ENCODE measurements around the gene MPPED2.

Gene MPPED2

DNA sequence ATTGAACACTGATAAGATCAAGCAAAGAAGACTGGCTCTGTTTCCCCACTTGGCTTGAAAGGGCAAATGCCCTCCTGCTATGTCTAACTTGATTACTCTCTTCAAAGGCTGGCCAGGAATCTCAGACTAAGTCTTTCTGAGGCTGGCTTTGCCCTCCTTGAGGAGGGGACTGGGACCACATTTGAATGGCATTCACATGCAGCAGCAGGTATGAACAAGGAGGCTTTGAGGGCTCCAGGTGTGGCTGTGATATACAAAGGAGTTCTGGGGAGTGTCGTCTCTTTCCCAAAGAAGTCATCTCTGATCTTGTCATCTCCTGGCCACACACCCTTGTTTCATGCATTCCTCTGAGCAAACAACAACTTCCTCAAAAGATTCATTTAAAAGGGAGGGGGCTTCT lies 132.4 kb downstream of the MPPED2 start:
- Mint-ChIP-seq H3K27me3 (ENCODE audit: low read depth) (peaks cover 12% of the 10 kb centered on the region), H3K4me1 (peaks cover 38% of the 10 kb centered on the region), H3K27ac (no peak overlapping the region), H3K36me3 (ENCODE audit: low read depth) (peaks cover 3% of the 10 kb centered on the region), H3K9me3 (no peaks in the 10 kb centered on the region), H3K4me3 (no peak overlapping the region)
- TF ChIP-seq CTCF (IDR thresholded peaks at IDR 0.05; ENCODE audit: unreplicated experiment in 3 of 3), result no peak

- H3K9me3 Mint-ChIP-seq, result no peaks in the 10 kb centered on the region
- no peak overlapping the region for H3K27ac Mint-ChIP-seq
- H3K4me1 Mint-ChIP-seq, result peaks cover 38% of the 10 kb centered on the region
- H3K36me3 Mint-ChIP-seq (ENCODE audit: low read depth), result peaks cover 3% of the 10 kb centered on the region
- H3K27me3 Mint-ChIP-seq (ENCODE audit: low read depth), result peaks cover 13% of the 10 kb centered on the region
- H3K4me3 Mint-ChIP-seq, result no peak overlapping the region
- no peak for TF ChIP-seq CTCF (IDR thresholded peaks at IDR 0.05; ENCODE audit: unreplicated experiment in 3 of 3)
These were observed 133.3 kb downstream of the MPPED2 start for GRCh38 chr11:30452842-30453241.

DNA sequence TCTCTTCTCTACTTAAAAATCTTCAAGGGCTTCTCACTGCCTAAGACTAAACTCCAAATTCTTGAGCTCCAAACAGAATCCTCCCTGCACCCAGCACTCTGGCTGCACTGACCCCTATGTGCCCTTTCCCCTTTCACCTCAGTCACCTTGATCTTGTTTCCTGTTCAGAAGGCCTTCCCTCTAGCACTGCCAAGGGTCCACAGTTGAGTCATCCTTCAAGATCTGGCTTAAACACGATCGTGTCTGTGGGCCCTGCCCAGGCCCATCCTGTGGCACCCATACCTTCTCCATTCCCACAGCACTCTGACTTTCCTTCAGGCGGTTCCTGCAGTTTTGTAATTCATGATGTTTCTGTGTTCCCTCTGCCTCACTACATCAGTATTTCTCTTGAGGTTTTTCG lies 134.0 kb downstream of the MPPED2 start:
- no peaks in the 10 kb centered on the region for H3K9me3 Mint-ChIP-seq
- H3K4me3 Mint-ChIP-seq, result no peak overlapping the region
- H3K4me1 Mint-ChIP-seq, result peaks cover 44% of the 10 kb centered on the region
- TF ChIP-seq CTCF (IDR thresholded peaks at IDR 0.05; ENCODE audit: unreplicated experiment in 3 of 3), result no peak
- peaks cover 20% of the 10 kb centered on the region for H3K27me3 Mint-ChIP-seq (ENCODE audit: low read depth)
- H3K27ac Mint-ChIP-seq, result peak overlapping the region in 2 of 3 experiments; percentile 42 to 55
- peaks cover 3% of the 10 kb centered on the region for H3K36me3 Mint-ChIP-seq (ENCODE audit: low read depth)

DNA sequence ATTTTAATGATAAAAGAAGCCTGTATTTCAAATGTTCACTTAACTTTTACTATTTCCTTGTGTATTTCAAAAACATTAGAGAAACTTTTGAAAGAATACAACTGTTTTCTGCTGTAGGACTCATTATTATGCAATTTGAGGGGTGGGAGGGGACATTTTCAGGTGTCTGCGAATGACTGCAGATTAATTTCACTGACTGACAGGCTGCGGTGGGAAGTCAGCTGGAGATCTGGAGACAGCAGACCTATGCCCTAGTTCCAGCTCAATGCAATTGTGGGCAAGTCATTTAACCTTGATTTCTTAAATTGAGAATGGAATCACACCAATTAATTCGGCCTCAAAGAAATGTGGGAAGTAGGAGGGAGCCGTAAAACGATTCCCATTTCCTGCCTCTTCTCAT lies 134.5 kb downstream of the MPPED2 start:
- Mint-ChIP-seq H3K4me3 (no peak overlapping the region), H3K27ac (peak overlapping the region in 1 of 3 experiments; percentile 42)

DNA sequence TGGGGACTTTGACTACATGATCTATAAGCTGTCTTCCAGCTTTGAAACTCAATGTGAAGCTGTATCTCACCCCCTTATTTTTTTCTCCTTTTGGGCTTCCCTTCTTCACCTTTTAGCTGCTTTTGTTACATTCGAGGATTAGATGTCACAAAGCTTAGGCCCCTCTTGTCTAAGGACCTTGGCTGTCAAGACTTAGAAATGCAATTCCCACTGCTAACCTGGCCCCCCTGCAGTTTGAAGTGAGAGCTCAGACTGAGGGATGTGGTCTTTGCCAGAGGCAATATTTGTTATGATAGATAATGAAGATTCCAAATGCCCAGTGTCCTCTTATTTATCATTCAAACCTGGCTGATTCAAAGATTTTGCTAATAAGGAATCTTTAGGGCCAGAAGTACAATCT lies 135.0 kb downstream of the MPPED2 start:
- TF ChIP-seq CTCF (IDR thresholded peaks at IDR 0.05; ENCODE audit: unreplicated experiment in 3 of 3), result no peak
- Mint-ChIP-seq H3K27ac (no peak overlapping the region), H3K9me3 (no peaks in the 10 kb centered on the region)

More for the DNA sequence above, 134.5 kb downstream of the MPPED2 start:
- H3K9me3 Mint-ChIP-seq, result no peaks in the 10 kb centered on the region
- H3K27me3 Mint-ChIP-seq (ENCODE audit: low read depth), result peaks cover 25% of the 10 kb centered on the region
- TF ChIP-seq CTCF (IDR thresholded peaks at IDR 0.05; ENCODE audit: unreplicated experiment in 3 of 3), result no peak
- peaks cover 46% of the 10 kb centered on the region for H3K4me1 Mint-ChIP-seq
- H3K36me3 Mint-ChIP-seq (ENCODE audit: low read depth), result peaks cover 3% of the 10 kb centered on the region

DNA sequence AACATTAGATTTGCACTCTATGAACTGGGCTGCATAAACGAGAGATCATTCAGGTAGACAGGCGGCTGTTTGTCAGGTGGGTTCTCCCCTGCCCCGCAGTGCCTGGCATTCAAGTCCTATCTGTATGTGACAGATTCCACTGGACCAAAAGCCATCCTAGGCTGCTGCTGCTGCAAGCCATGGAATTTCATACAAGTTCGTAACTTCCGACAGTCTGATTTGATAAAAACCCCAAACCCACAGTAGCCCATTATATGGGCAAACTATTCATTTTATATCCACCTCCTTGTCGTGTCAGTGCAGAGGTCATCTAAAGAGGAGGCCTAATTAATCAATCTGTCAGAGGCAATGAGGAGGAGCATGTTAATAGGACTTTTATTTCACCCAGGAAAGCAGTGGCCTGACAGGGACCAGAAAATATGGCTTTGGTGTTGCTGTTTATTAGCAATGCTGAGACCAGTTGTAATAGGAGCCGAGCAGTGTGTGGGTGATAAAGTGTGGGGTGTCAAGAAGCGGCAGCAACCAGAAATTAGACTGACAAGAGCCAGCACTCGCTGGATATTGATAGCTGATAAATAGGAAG lies 139.0 kb downstream of the MPPED2 start:
- no peaks in the 10 kb centered on the region for H3K9me3 Mint-ChIP-seq
- peak overlapping the region in 2 of 3 experiments; percentile 6 to 8 for H3K27ac Mint-ChIP-seq
- no peak for TF ChIP-seq CTCF (IDR thresholded peaks at IDR 0.05; ENCODE audit: unreplicated experiment in 3 of 3)
- peaks cover 32% of the 10 kb centered on the region for H3K27me3 Mint-ChIP-seq (ENCODE audit: low read depth)
- no peak overlapping the region for H3K4me3 Mint-ChIP-seq
- H3K4me1 Mint-ChIP-seq, result peaks cover 23% of the 10 kb centered on the region
- H3K36me3 Mint-ChIP-seq (ENCODE audit: low read depth), result no peaks in the 10 kb centered on the region

More for the DNA sequence above, 135.0 kb downstream of the MPPED2 start:
- Mint-ChIP-seq H3K4me1 (peaks cover 46% of the 10 kb centered on the region), H3K36me3 (ENCODE audit: low read depth) (peaks cover 3% of the 10 kb centered on the region), H3K27me3 (ENCODE audit: low read depth) (peaks cover 26% of the 10 kb centered on the region), H3K4me3 (no peak overlapping the region)

Data from nephron (organoid).